ENCODE data around the gene HTRA3.

HTRA3 gene

DNA sequence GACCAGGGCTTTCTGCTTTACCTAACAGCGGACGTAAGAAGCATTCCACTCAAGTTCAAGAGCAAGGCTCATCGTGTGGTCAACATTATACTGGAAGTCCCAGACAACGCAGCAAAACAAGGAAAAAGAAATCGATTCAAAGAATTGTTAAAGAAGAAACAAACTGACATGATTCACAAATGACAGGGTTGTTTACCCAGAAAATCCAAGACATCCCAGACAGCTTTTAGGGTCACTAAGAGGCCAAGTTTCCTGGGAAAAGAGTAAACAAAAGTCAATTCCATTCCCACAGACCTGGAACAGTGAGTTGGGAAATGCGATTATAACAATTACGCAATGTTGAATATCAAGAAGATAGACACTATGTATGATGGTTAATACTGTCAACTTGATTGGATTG is 21.5 kb upstream of the HTRA3 start:
- Histone ChIP-seq H3K27ac (no peak overlapping the region), H3K36me3 (no peaks in the 10 kb centered on the region), H3K27me3 (ENCODE audit: insufficient read depth, low read depth, severe bottlenecking) (no peaks in the 10 kb centered on the region), H3K4me3 (ENCODE audit: low read depth, low read length) (no peak overlapping the region), H3K9me3 (ENCODE audit: severe bottlenecking) (no peaks in the 10 kb centered on the region)
- TF ChIP-seq, protein P1, sequence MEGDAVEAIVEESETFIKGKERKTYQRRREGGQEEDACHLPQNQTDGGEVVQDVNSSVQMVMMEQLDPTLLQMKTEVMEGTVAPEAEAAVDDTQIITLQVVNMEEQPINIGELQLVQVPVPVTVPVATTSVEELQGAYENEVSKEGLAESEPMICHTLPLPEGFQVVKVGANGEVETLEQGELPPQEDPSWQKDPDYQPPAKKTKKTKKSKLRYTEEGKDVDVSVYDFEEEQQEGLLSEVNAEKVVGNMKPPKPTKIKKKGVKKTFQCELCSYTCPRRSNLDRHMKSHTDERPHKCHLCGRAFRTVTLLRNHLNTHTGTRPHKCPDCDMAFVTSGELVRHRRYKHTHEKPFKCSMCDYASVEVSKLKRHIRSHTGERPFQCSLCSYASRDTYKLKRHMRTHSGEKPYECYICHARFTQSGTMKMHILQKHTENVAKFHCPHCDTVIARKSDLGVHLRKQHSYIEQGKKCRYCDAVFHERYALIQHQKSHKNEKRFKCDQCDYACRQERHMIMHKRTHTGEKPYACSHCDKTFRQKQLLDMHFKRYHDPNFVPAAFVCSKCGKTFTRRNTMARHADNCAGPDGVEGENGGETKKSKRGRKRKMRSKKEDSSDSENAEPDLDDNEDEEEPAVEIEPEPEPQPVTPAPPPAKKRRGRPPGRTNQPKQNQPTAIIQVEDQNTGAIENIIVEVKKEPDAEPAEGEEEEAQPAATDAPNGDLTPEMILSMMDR (IDR thresholded peaks at IDR 0.05; ENCODE audit: low read depth, low read length) = no peak
- no peak for DNase-seq

DNA sequence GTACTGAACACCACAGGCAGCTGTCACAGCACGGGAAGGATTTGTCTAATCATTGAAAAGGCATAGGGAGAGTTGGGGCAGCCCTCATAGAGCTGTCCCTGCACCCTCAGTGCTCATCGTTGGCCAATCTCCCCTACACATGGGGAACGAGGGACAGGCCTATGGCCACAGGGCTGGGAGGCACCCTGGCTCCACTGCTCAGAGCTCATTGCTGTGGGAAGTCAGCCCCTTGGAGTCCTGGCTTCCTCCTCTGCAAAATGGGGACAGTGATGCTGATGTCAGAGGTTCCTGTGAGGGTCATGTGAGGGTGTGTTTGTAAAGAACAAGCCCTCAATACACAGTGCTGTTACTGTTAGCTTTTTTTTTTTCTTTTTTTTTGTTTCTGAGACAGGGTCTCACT is 19.3 kb upstream of the HTRA3 start:
- no peaks in the 10 kb centered on the region for H3K27me3 ChIP-seq (ENCODE audit: insufficient read depth, low read depth, severe bottlenecking)
- no peak for DNase-seq
- TF ChIP-seq, protein P1 (IDR thresholded peaks at IDR 0.05; ENCODE audit: low read depth, low read length) = no peak
- no peak overlapping the region for H3K27ac ChIP-seq
- no peaks in the 10 kb centered on the region for H3K36me3 ChIP-seq
- H3K9me3 ChIP-seq (ENCODE audit: severe bottlenecking) = no peaks in the 10 kb centered on the region
- no peak overlapping the region for H3K4me3 ChIP-seq (ENCODE audit: low read depth, low read length)

DNA sequence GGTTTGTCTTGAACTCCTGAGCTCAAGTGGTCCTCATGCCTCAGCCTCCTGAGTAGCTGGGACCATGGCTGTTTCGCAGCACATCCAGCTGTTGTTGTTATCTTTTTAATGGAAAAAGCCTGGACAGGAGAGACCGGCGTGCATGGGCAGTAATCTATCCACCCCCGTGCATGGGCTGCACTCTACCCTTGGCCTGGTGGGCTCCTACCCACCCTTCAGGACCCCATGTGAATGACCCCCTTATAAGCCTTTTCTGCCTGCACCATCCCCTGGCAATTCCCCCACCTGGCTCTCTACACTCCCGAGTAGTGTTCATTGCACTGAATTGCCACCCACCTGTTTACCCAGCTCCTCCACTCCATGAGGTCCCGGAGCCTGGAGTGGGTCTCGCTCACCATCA is 18.9 kb upstream of the HTRA3 start:
- Histone ChIP-seq H3K27me3 (ENCODE audit: insufficient read depth, low read depth, severe bottlenecking) (no peaks in the 10 kb centered on the region), H3K9me3 (ENCODE audit: severe bottlenecking) (no peaks in the 10 kb centered on the region), H3K27ac (no peak overlapping the region), H3K4me3 (ENCODE audit: low read depth, low read length) (no peak overlapping the region), H3K36me3 (no peaks in the 10 kb centered on the region)
- TF ChIP-seq, protein P1 (IDR thresholded peaks at IDR 0.05; ENCODE audit: low read depth, low read length) = no peak
- no peak for DNase-seq

DNA sequence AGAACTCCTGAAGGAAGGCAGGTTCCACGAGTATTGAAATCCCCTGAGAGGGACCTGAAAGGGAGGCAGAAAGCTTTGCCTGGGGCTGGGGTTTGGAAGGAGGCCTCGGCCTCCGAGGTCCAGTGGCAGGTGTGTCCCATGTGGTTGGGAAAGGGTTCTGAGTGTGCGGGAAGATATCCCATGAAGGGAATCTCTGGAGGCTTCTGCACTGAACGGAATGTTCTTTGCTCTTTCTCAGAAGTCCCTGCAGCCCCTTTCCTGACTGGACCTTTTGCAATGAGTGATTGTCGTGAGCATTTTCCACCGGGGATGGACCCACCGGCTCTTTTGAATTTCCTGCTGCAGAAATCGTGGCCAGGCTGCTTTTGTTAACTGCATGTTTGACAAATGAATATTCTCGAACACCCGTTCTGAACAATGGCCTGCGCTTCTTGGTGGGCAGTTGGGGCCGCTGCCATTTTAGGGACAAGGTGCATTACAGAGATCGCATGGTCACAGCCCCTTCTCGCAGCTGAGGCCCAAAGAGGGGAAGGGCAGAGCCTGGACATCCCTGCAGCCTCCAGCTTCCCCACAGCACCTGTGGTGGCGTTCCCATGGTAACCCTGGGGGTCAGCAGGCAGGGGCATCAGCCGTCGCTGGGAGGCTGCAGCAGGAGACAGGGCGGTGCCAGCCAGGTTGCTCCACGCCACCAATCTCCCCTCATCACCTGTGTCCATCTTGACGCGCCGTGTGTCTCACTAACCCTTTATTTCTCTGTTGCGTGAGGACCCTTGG is 18.3 kb upstream of the HTRA3 start:
- Histone ChIP-seq H3K9me3 (ENCODE audit: severe bottlenecking) (no peaks in the 10 kb centered on the region), H3K27ac (no peak overlapping the region), H3K27me3 (ENCODE audit: insufficient read depth, low read depth, severe bottlenecking) (no peaks in the 10 kb centered on the region), H3K4me3 (ENCODE audit: low read depth, low read length) (no peak overlapping the region), H3K36me3 (no peaks in the 10 kb centered on the region)
- TF ChIP-seq, protein P1 (IDR thresholded peaks at IDR 0.05; ENCODE audit: low read depth, low read length) = no peak
- DNase-seq = no peak

DNA sequence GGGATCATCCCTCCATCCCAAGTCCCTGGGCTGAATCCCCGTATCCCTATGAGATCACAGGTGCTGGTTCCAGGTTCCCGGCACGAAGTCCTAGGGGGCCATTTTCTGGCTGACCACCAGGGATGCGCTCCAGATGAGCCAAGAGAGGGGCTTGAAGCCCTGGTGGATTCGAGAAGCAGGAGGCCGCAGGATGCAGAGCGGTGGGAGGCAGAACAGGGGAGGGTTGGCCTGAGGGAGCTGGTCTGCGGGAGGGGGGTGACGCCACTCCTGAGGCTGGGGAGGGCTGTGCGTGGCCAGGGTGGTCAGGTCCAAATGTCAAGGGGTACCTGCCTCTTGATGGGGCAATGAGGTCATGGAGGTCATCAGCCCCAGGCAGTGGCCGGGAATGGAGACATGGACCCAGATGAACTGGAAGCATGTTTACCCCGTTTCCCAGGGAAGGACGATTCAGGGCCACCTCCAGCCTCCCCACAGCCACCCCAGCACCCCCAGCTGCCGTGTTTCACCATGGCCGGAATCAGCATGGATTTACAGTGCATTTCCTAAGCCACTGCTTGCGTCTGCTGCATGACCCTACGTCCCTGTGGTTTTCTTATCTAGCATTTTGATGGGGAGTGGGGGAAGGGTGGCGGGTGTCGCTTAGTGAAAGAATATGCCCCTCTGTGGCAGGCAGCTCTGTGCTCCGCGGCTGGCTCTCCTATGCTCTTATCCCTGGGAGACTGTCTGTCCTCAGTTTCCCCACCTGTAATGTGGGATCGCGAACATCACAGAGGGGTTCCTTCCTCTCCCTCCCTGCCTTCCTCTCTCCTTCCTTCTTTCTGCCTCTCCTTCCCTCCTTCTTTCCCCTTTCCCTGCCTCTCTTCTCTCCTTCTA is 17.0 kb upstream of the HTRA3 start:
- TF ChIP-seq, protein P1 (IDR thresholded peaks at IDR 0.05; ENCODE audit: low read depth, low read length) = no peak
- Histone ChIP-seq H3K27me3 (ENCODE audit: insufficient read depth, low read depth, severe bottlenecking) (no peaks in the 10 kb centered on the region), H3K4me3 (ENCODE audit: low read depth, low read length) (no peak overlapping the region), H3K27ac (no peak overlapping the region), H3K36me3 (no peaks in the 10 kb centered on the region), H3K9me3 (ENCODE audit: severe bottlenecking) (no peaks in the 10 kb centered on the region)
- no peak for DNase-seq
